Stimulated activated CD8-positive, alpha-beta memory T cell treated with anti-CD3 and anti-CD28 coated beads, Interleukin-7, amount 100 ng/mL, for 4 hours (primary cell): ENCODE results near the gene GABRD.
"Not testable (repeated sequence)": the region's sequence is repeated elsewhere in the genome, so short reads cannot be mapped to it uniquely, and the experiment has no call there.

Source experiments
- DNase-seq, 2 donors: peaks; one replicate each; pipeline ENCODE4 v3.0.0-alpha.2; 2020; ENCODE audit warnings: low read depth in 2 of 2

The GABRD gene, protein sequence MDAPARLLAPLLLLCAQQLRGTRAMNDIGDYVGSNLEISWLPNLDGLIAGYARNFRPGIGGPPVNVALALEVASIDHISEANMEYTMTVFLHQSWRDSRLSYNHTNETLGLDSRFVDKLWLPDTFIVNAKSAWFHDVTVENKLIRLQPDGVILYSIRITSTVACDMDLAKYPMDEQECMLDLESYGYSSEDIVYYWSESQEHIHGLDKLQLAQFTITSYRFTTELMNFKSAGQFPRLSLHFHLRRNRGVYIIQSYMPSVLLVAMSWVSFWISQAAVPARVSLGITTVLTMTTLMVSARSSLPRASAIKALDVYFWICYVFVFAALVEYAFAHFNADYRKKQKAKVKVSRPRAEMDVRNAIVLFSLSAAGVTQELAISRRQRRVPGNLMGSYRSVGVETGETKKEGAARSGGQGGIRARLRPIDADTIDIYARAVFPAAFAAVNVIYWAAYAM

DNA sequence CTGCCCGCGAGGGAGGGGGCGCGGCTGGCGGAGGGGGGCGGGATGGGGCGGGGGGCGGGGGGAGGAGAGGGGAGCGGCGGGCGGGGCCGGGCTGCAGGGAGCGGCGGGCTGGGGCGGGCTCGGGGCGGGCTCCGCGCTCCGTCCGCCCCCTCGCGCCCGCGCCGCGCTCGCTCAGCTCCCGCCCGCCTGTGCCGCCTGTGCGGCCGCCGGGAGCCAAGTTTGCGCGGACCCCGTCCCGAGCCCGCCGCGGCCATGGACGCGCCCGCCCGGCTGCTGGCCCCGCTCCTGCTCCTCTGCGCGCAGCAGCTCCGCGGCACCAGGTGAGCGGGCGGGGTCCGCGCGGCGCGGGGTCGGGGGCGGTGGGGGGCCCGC is at the start of gene GABRD:
TSS of gene GABRD (plus strand) at position 174 of the 372 bp plus-strand sequence. CDS start at position 253, 79 bp downstream.
- no peak for DNase-seq

DNA sequence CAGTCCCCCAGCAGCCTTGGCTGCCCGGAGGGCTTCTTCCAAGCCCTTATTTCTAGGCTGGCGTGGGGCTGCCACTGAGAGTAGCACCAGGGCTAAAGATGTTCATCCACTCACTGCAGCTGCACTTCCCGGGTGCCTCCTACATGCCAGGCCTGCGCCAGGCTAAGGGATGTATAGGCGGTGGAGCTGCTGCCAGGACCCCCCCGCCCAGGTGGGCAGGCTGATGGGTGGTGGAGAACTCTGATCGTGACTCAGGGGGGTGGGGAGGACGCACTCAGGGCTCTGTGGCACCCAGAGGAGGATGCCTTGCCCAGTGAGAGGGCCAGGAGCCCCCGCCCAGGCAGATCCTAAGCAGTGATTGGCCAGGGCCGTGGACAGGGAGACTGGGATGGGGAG is 49.6 kb upstream of the GABRD start:
- DNase-seq, result no peak

DNA sequence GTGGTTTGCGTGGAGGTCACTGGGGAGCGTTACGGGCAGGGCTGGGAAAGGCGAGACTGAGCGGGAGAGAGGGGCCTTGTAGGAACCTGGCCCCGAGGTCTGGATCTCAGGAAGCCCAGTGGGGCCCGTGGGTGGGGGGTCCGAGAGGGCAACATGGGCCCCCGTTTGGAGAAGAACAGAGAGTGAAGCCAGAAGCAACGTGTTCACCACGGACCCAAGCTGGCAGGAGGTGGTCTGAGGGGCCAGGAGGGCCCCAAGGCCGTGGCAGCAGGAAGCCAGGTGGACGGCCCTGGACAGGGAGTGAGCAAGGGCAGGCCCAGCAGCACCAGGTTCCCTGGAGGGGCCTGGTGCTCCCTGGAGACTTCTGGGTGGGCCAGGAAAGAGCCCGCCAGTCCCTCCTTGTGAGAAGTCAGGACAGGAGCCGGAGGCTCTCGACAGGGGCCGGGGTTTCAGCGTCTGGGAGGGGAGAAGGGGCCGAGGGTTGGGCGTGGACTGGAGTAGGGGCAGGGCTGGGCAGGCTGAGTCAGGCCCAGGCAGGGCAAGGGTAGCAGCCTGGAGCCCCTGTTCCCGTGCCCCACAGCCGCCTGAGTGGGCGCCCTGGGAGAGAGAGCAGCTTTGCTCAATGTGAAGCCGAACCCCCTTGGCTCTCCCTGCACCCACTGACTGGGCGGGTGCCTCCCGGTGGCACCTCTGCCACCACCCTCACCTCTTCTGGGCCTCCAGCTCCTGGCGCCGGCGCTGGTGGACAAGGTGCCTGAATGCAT is 49.0 kb upstream of the GABRD start:
- DNase-seq, result no peak

DNA sequence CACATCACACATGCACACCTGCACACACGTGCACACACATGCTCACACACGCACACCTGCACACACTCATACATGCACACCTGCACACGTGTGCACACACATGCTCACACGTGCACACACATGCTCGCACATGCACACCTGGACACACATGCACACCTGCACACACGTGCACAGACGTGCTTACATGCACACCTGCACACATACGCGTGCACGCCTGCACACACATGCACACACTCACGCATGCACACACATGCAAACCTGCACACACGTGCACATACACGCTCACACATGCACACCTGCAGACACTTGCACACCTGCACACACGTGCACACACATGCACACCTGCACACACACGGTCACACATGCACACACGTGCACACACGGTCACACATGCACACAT is 48.1 kb upstream of the GABRD start:
- no peak for DNase-seq

DNA sequence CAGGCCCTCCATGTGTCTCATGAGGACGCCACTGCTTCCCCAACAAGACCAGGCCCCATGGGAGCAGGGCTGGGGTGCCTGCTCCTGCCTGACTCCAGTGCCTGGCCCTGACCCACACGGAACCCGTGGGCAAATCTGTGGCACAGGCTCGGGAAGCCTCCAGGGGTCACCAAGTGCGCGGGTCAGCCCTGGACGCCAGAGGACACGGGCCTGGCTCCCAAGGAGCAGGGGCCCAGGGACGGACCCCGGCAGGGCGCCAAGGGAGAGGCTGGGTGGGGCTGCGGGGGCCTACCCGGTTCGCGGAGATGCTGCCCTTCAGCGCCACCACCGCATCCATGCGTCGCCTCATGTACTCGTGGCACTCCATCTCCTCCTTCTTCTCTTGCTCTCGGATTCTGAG is 47.5 kb upstream of the GABRD start:
- DNase-seq, result no peak

DNA sequence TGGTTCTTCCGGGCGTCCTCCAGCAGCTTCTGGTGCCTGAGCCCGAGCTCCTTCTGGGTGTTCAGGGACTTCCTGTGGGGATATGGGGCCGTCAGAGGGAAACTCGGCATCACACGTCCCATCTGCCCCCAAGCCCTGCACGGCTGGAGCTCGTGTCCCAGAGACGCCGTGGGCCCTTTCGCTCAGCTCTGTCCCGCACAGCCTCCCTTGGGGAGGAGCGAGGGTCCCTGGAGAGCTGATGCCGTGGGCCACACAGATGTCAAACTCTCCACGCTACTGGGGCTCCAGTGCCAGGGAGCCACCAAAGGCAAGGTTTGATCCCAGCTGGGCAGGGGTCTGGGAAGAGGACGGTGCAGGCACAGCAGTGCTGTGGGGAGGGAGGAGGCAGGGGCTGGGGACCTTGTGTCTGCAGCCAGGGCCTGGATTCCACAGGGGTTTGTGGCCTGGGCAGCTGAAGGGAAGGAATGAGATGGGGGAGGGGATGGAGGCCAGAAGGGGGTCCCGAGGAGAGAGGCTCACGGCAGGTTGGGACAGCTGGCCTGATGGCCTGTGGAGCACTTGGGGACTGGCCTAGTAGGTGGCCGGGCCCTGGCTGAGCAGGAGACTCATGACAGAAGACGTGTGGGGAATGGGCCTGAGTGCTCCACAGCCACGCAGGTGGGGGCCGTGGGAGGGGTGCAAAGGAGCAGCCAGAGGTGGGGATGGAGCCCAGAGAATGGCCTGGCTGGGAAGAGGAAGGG is 46.0 kb upstream of the GABRD start:
- DNase-seq, result no peak

DNA sequence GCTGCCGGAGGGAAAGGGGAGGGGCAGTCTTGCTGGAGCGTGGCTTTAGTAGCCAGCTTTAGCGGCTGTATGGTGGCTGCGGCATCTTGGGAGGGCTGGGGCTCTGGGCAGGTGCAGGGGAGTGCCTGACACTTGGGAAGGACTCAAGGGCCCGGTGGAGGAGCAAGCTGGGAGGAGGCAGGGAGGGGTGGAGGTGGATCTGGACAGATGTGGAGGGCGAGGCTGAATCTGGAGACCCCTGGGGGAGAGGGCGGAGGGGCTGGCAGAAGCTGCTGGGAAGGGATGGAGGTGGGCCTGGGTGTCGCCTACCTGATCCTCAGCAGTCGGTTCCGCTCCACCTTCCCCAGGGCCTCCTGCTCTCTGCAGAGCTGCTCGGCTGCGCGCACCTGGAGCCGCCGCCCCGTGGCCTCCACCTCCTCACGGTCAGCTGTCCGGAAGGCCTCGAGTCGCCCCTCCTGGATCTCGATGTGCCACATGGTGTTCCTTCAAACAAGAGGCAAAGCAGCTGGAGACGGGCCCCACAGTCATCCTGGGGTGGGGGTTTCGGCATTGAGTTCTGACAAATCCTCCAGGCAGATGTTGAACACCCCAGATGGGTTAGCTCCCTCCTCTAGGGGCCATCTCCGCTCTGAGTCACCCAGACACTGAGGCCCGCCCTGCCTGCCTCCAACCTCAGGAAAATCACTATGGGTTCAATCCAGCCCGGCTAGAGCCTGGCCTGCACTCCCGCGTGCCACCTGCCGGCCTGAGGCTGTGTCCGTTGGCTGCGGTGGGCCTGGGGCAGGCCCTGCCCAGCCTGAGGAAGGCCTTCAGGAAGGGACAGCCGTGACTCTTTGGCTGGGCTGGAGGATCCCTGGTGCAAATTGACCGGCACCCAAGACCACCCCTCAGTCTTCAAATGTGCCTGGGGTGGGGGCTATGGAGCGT is 45.2 kb upstream of the GABRD start:
- DNase-seq, result no peak

DNA sequence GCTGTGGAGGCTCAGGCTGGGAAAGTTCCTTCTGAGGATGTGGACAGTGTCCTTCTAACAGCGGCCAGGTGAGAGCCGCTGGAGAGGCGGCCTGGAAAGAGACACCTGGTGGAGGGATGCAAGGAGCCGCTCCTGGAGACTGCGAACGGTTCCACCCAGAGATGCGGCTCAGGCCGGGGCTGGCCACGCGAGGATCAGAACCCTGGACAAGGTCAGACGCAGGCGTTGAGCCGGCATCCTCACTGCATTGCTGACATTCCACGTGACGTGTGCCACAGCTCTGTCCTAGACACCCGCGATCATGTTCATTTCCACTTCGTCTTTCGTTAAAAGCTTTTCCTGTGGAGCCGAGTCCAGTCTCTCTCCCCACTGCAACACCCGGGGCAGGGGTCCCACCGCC is 44.3 kb upstream of the GABRD start:
- no peak for DNase-seq

DNA sequence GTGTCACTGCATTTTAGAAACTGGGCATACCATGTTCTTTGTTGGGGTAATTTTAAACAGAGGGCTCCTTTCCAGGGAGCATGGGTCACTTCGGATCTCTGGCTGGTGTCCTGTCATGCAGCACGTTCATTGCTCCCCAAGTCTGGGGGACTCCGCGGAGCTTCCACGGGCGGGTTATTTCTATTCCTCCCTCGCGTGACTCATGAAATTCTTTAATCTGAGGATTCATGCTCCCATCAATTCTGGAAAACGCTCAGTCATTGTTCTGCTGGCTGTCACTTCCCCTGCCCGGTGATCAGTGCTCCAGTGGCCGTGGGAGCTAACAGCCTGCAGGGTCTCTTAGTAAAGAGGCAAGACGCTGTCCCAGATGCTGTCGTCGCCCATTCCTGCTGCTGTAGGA is 43.6 kb upstream of the GABRD start:
- no peak for DNase-seq

DNA sequence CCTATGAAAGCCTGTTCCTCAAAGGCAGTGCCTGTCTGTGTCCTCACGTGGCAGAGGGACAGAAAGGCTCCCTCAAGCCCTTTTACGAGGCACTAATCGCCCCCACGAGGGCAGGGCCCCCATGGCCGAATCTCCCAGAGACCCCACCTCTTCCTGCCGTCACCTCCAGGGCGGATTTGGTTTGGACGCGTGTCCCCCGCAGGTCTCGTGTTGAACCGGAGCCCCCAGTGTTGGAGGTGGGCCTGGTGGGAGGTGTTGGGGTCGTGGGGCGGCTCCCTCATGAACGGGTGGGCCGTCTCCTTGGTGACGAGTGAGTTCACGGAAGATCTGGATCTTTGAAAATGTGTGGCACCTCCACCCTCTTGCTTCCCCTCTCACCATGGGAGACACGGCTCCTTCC is 43.1 kb upstream of the GABRD start:
- no peak for DNase-seq

DNA sequence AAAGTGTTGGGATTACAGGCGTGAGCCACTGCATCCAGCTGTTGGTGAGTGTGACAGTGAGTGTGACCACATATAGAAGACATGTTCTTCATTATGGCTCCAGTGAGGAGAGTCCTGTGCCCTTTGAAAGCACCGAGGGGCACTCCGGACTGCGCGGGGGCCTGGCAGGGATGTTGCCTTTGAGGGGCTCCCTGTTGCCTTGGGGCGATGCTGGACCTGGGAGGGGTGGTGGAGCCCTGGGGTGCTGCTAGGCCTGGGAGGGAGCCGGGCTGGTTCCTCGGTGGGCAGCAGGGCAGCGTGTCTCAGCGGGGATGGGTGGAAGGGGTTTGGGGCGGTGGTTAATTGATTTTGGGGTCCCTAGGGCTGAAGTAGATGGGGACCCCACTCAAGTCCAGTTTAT is 41.0 kb upstream of the GABRD start:
- no peak for DNase-seq

DNA sequence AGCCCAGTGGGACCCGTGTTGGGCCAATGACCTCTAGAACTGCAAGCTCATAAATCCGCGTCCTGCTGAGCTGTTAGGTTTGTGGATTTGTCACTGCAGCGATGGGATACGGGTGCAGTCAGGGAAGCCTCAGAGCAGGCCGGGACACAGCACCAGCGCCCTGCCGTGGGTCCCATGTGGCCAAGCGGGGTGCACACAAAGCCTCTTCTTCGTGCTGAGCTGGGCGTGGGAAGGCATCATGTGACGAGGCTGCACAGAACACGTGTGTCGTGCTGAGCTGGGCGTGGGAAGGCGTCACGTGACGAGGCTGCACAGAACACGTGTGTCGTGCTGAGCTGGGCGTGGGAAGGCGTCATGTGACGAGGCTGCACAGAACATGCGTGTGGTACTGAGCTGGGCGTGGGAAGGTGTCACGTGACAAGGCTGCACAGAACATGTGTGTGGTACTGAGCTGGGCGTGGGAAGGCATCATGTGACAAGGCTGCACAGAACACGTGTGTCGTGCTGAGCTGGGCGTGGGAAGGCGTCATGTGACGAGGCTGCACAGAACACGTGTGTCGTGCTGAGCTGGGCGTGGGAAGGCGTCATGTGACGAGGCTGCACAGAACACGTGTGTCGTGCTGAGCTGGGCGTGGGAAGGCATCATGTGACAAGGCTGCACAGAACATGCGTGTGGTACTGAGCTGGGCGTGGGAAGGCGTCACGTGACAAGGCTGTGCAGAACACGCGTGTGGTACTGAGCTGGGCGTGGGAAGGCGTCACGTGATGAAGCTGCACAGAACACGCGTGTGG is 40.3 kb upstream of the GABRD start:
- DNase-seq, result not testable (repeated sequence)

DNA sequence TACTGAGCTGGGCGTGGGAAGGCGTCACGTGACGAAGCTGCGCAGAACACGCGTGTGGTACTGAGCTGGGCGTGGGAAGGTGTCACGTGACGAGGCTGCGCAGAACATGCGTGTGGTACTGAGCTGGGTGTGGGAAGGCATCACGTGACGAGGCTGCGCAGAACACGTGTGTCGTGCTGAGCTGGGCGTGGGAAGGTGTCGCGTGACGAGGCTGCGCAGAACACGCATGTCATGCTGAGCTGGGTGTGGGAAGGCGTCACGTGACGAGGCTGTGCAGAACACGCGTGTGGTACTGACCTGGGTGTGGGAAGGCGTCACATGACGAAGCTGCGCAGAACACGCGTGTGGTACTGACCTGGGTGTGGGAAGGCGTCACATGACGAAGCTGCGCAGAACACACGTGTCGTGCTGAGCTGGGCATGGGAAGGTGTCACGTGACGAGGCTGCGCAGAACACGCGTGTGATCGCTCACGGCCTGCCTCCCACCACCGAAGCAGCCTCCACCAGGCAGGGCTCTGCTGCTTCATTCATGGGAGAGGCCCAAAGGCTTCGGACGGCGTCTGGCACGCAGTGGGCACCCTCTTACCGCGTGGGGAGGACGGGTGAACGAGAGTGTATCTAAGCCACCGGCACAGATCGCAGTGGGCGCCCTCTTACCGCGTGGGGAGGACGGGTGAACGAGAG is 39.5 kb upstream of the GABRD start:
- DNase-seq, result no peak

DNA sequence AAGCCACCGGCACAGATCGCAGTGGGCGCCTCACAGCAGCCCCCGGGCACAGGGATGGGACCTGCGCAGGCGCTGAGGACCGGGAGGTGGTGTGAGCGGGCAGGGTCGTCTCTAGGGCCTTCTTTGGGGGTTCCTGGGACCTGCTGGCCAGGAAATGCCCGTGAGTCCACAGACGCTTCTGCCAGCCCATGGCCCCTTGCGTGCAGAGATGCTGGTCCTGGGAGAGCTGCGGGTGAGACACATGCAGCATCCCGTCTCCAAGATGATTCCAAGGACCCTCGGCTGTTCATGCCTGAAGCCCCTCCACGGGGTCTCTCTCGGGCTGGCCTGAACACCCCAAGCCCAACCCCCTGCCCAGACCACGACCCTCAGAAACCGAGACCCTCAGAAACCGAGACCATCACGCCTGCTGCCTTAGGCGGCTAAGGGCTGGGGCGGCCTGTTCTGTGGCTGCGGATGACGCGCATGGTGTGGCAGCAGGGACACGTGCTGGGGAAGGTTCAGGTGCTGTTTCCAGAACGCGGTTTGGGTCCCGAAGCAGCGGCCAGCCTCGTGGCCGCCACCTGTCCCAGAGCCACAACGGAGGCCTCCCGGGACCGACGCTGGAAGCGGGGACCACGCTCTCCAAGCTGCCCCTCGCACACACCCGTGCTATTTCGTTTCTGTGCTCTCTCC is 38.5 kb upstream of the GABRD start:
- no peak for DNase-seq

DNA sequence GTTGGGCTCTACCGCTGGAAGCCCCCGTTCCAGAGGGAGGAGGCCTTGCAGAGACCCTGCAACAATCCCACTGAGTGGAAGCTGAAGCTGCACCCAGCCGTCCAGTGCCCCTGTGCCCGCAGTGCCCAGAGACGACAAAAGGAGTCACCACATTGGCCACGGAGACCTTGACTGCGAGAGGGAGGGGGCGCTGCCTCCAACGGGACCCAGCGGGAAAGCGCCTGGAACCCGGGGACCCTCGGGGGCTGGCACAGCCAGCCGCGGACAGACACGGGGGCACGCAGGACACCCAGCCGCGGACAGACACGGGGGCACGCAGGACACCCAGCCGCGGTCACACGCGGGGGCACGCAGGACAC is 38.0 kb upstream of the GABRD start:
- DNase-seq, result no peak

DNA sequence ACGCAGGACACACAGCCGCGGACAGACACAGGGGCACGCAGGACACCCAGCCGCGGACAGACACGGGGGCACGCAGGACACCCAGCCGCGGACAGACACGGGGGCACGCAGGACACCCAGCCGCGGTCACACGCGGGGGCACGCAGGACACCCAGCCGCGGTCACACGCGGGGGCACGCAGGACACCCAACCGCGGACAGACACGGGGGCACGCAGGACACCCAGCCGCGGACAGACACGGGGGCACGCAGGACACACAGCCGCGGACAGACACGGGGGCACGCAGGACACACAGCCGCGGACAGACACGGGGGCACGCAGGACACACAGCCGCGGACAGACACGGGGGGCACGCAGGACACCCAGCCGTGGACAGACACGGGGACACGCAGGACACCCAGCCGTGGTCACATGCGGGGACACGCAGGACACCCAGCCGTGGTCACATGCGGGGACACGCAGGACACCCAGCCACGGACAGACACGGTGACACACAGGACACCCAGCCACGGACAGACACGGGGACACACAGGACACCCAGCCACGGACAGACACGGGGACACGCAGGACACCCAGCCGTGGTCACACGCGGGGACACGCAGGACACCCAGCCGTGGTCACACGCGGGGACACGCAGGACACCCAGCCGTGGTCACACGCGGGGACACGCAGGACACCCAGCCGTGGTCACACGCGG is 37.4 kb upstream of the GABRD start:
- DNase-seq, result not testable (repeated sequence)

DNA sequence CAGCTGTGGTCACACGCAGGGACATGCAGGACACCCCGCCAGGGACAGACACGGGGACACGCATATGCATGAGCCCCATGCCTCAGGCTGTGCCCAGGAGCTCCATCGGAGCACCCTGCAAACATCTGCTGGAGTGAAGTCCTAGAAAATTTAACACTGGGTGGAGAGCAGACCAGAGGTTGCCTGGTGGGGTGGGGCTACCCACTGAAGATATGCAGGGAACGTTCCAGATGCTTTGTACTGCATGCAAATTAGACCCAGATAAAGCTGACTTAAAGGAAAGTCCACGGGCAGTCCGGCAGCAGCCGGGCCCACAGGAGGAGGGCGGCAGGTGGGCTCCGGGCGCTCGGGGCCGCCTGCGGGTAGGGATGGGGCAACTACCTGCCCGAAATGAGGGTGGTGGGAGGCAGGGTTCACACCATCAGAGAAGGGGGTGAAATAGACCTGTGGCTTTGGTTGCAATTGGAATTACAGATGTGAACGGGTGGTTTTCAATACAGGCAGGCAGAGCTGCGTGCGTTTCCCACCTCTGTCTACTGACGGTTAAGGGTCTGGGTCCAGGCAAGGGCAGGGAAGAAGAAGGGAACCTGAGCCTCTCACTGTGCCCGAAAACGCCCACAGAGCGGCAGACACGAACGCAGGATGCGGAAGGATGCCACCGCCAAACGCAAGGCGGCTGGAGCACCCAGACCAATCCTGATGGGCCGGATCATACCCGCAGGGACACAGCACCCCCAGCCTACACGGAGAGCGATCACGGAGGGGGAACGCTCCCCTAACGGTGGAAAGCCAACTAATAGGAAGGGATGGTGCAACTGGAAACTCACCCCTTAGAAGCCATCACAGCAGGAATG is 36.5 kb upstream of the GABRD start:
- DNase-seq, result no peak

DNA sequence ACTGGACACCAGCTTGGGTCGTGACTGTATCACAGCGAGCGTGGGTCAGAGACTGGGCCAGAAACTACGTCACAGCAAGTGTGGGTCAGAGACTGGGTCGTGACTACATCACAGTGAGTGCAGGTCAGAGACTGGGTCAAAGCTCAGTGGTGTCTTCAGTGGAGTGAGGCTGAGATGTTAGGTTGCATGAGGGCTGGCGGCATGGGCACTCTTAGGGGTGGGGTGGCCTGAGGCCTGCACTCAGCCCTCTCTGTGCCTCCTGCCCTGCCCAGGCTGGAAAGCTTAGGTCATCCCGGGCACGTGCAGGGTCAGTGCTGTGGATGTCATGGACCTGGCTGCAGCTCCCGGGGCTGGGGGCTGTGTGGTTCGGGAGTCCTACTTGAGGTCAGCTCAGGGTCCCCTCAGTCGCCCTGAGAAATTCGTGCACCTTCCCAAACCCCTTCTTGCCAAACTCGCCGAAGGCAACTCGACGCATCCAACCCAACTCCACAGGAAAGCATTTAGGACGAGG is 34.5 kb upstream of the GABRD start:
- no peak for DNase-seq
